CD4-positive, alpha-beta T cell treated with Interferon alpha-2 for 1 hour (primary cell): ENCODE results near the gene CHST11.

Experiments used
- DNase-seq, 2 donors: peaks; one replicate each; pipeline ENCODE4 v3.0.0-alpha.2; 2020 to 2022

CHST11 gene

DNA sequence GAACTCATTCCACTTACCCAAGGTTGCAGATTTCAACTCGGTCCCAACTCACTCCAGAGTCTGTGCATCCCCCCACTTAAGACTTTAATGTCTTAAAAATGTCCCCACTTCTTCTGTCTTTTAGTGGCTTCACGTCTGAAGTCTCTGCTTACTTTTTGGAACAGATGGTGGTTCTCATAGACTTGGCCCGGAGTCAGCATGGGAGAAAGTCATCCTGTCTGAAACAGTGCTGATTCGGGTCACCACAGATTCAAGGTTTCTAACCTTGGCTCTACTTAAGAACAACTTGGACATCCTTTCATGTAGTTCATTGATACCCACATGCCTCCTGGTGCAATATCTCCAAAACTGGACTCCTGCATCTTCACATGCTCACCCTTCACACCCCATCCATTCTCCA, 26.0 kb downstream of the CHST11 start:
- no peak for DNase-seq

DNA sequence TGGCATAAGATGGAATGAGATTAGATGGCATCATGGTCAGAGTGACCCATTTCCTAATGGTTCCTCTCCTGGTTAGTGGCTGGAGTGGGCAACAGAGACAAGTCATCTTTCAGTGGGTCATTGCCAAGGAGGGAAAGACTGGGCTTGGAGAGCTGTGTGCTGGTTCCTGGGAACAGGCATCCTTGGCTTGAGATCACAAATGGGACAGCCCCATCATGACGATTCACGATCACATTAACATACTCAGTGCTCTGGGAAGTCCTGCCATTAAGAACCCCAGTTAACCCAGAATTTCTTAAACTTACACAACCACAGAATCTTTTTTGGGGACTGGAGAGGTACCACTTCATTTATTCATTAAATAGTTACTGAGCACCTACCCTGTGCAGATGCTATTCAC, 27.3 kb downstream of the CHST11 start:
- DNase-seq: no peak

DNA sequence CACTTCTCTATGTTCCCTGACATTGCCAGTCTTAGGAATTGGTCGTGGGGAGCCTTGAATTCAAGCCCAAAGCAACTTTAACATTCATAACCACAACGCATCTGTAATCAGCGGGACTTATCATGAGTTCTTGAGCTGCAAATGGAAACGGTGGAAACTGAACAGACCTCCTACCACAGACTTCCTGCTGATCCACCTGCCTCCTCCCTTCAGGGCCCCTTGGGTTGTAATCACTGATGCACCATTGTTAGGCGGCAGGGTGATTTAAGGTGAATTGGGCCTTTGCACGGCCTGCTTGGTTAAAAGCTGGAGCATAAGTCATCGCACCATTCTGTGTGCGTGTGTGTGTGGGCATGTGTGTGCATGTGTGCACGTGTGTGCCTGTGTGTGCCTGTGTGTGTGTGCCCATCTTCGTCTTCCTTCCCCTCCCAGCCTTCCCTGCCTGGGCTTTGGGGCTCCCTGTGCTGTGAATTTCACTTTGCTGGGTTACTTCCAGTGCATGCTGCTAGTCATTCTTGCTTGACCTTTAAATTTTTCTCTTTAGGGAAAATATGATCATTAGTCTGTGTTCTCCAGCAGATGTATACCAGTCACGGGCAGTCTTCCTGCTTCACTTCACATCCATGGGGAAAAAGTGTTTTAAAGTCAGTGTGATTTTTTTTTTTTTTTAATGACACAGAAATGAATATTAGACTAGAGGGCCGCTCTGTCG, 29.1 kb downstream of the CHST11 start:
- peak in 1 of 2 donors; percentile 64 for DNase-seq

DNA sequence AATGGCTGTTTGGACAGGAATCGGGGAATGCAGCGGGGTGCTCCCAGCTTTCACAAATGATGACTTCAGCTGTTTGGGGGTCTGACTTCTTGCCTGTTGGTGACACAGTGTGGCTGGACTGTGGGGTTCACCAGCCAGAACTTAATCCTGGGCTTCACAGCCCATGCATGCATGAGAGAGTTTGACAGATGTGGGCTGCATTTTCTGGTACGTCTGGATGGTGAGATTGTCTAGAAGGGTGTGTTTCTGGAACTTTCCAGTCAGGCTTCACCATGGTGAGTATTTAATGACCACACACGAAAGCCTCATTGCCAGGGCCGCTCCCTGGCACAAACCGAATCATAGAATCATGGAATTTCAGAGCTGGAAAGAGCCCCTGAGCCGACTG, 29.6 kb downstream of the CHST11 start:
- DNase-seq: no peak

DNA sequence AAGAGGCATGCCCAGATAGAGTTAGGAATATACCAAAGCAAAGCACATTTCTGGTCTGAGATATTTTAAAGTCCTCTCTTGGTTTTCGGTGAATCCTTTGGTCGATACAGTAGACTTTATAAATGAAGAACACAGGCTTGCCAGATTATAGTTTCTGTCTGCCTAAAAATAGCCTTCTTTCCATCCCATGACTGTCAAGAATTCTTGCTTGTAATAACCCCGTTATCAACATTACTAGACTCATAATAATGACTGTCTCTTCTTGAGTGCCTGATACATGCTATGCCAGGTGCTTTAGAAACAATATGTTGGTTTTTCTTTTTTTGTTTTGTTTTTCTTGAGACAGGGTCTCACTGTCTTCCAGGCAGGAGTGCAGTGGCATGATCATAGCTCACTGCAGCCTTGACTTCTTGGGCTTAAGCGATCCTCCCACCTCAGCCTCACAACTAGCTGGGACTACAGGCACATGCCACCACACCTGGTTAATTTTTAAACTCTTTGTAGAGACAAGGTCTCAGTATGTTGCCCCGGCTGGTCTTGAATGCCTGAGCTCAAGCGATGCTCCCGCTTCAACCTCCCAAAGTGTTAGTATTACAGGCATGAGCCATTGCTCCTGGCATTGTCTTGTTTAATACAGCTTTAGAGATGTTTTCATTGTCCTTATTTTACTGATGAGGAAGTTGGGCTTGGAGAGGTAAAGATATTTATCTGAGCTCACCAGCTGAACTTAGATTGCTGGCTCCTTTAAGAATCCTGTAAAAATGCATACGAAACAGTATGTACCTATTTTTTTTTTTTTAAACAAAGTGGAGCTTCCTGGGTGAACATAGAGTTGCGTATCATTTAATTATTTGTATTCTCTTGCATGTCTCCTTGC, 30.4 kb downstream of the CHST11 start:
- no peak for DNase-seq

DNA sequence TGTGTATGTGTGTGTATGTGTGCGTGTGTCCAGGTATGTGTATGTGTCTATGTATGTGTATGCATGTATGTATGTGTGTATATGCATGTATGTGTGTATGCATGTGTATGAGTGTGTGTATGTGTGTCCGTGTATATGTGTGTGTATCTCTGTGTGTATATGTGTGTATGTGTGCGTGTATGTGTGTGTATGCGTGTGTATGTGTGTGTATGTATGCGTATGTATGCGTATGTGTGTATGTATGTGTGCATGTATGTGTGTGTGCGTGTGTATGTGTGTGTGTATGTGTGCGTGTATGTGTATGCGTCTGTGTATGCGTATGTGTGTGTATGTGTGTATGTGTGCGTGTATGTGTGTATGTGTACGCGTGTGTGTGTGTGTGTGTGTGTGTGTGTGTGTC, 31.6 kb downstream of the CHST11 start:
- DNase-seq: no peak

DNA sequence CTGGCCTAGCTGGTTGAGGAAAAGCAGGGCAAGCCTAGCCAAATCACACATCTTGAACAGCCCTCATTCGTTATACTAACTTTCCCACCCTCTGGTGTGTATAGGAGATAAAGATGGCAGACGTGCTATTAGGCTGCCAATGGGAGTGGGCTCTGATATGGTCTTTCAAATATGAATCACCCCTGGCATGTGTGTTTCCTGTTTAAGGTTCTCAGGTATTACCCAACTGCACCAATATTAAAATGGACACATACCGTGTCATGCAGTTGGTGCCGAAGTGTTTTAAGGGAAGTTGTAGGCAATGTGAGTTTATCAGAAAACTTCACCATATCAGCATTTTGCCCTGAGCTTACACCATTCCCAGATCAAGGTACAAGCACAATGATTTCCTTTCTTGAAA, 33.4 kb downstream of the CHST11 start:
- DNase-seq: no peak

DNA sequence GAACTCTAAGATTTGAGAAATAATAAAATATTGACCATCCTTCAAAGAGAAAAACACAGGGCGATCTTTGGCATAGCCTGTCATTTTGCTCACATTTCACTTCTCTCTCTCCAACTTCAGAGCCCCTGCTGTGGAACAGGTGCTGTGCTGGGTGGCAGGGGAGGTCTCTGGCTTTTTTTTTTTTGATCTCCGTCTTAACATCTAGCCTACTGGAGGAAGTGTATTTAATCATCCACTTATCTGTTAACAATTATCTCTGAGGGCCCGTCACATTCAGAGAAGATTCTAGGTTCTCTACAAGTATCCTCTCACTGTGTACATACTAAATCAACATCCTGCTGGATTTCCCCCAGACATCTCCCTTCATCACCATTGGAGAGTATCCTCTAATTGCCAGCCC, 34.1 kb downstream of the CHST11 start:
- no peak for DNase-seq

DNA sequence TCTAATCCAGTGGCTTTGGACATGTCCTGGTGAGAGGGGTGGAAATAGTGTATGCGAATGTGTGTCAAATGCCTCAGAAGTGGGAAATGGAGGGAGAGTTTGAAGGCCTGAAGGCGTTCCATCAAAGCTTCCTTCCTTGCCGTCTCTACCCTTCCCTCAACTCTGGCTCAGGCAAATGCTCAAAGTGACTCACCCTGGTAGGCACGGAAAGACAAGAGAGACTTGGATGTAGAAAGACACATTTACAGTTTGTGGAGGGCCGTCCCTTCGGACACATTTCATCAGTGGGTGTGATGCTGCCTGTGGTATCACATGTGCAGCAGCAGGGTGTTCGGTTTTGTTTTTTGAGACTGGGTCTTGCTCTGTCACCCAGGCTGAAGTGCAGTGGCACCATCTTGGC, 36.7 kb downstream of the CHST11 start:
- no peak for DNase-seq

DNA sequence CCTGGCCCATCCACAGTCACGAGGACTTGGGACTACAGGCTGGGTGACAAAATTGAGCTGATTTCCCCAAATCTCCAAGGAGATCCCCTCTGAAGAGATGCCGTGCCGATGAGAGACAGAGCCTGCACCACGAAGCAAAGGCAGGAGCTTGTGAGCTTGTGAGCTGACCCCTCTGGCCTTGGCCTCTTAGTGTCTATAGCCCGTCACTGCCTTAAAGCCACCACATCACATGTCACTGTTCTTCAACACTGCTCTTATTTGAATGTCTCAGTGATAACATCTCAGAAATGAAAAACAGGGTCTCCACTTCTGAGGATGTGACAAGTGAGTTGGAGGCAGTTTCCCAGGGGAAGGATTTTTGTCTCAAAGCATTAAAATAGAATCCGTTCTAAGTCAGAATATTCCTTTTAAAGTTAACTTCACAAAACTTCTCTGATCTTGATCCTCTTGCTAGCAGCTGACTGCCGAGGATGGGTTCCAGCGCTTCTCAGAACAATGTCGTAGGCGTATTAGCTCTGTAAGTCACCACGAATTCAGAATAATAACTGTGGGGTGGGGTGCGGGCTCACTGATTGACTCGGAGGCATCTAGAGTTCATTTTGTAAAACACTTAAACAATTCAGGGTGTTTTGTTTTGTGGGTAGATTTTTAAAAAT, 37.5 kb downstream of the CHST11 start:
- peak; percentile 46 to 60 for DNase-seq

DNA sequence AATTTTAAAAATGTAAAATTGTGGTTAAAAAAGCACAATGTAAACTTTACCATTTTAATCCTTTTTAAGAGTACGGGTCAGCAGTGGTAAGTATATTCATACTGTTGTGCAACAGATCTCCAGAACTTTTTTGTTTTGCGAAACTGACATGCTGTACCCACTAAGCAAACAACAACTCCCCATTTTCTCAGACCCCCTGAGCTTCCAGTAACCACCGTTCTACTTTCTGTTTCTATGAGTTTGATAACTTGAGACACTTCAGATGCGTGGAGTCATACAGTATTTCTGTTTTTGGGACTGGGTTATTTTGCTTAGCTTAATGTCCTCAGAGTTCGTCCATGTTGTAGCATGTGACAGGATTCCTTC, 38.0 kb downstream of the CHST11 start:
- DNase-seq: peak in 1 of 2 donors; percentile 57

DNA sequence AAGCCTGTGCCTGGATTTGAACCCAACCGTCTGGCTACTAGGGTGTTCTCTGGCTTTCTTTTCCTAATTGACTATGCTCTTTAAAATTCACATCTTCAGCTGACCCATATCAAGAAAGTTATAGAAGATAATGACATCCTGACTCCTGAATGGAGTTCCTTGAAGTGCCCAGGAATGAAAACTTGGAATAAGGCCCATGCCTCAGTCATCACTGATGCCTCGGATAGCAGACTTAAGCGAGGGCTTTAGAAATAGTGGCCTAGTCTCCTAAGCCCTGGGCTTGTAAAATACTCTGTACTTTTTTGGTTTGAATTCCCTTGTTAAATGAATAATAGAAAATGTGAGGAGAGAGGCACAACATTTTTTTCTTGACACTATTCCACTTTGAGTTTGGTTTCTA, 39.0 kb downstream of the CHST11 start:
- no peak for DNase-seq

DNA sequence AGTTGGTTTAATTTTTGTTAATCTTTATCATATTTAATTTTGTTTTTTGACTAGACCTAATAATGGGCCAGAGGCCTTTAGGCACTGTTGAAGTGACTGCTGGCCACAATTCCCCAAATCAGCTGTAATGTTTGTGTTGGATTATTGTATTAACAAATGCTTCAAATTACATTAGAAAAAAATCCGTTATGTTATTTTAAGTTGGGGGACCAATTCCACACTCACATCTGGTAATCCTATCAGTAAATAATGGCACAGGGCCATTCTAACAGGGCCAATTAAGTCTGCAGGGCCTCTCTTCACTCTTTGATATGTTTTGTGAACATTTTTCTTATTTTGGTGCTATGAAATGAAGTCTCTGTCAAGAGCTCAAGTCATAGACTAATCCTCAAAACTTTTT, 39.6 kb downstream of the CHST11 start:
- DNase-seq: no peak

DNA sequence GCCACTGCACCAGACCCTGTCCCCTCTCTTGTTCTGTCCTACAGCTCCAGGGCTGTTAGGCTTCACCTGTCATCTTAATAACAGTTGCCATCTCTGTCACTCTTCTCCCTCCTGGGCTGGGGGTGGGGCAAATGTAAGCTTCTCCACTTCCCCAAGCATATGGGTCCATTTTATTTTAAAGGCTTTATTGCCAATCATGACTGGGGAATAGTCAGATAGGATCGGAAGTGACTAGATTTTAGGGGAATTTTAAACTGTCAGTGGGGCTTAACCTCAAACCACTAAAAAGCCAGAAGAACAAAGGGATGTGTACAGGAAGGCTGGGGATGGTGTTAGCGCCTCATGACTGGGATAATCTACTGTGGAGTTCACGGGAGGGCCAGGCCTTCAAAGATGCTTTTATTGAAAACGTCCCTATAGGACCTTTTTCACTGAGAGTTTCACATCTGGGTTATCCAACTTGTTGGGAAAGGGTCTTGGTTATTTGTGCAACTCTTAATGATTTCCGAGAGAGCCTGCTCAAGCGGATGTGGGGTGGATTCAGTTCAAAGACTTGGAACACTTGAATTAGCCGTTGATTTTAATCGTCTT, 41.6 kb downstream of the CHST11 start:
- peak; percentile 17 to 74 for DNase-seq

DNA sequence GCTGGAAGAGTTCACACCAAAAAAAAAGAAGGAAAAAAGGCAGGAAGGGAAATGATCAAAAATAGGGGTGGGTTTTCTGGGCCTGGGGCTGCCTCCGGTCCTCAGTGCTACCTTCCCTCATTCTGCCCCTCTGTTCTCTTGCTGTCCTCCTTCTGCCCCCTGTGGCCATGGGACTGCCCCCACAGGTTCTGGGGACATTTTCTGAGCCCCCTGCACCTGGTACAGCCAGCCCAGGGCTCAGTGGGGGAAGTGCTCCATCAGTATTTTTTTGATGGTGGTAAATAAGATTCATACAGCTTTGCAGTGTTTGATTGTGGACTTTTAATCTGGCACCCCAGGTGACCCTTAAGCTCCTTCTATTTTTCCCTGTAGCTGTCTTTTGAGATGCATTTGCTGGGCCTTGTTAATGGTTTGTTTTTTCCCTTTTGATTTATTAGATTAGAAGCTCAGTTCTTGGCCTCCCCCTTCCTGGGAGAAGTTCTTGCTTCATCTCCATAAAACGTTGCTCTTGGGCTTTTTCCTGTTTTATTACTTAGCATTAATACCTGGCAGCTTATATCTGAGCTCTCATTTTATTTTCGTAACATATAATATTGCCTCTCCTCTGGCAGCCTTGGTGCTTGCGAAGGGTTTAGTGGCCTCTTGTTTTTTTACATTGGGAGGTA, 43.1 kb downstream of the CHST11 start:
- no peak for DNase-seq

DNA sequence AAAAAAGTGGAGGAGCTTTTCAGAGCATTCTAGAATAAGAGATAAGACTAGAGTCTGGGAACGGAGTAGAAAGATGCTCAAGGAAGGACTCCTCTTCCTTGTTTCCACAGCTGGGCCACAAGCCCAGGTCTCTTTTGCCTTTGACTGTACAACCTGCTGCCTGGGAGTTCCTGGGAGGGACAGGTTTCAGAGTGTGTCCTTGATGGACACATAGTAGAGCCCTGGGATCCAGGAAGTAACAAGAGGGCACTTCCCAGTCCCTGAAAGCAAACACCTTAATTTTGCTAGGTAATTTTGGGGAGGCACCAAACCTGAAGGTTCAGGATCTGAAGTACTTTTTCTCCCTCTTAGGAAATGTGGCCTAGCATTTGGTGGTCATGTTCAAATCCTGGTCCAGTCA, 44.4 kb downstream of the CHST11 start:
- DNase-seq: no peak

DNA sequence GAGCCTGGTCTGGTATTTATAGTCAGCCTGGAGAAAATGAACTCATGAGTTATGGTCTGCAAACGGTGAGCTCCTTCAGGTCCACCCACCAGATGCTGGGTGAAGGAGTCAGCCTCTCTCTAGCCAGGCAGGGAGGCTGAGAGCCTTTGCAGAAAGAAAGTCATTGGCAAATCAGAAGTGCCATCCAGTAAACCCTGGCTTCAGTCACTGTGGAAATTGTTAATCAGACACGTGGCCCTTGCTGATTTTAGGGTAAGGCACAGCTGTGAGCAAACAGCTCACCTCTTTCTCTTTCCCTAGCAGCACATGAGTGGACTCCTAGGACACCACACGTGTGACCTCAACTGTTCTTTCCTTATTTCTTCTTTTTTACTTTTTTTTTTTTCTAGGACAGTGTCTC, 44.9 kb downstream of the CHST11 start:
- no peak for DNase-seq

DNA sequence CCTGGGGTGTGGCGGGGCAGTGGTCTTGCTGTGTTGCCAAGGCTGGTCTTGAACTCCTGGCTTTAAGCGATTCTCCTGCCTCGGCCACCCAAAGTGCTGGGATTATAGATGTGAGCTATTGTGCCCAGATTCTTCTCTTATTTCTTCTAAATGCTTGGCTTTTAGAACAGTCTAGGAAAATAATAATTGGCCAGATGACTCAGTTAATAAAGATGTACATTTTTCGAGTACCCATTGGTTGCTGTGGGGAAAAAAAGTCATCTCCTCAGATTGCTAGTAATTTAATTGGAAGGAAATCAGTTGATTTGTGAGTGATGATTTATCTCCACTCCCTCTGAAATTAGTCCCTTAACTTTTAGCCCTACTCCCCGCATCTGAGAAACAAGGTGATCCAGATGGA, 45.5 kb downstream of the CHST11 start:
- DNase-seq: no peak

DNA sequence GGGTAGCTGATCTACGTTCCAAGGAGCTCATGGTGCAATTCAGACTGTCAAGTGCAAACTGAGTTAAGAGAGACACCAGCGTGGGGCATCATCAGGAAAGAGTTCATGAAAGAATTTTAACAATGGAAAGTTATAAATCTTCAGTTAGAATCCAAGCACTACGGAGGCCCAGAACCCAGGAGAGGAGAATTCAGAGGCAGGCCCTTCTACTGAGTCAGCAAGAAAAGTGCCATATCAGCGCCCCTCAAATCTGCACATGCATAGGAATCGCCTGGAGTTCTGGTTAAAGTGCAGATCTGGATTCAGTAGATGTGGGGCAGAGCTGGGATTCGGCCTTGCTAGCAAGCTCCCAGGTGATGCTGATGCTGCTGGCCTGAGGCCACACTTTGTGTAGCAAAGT, 45.9 kb downstream of the CHST11 start:
- DNase-seq: no peak

DNA sequence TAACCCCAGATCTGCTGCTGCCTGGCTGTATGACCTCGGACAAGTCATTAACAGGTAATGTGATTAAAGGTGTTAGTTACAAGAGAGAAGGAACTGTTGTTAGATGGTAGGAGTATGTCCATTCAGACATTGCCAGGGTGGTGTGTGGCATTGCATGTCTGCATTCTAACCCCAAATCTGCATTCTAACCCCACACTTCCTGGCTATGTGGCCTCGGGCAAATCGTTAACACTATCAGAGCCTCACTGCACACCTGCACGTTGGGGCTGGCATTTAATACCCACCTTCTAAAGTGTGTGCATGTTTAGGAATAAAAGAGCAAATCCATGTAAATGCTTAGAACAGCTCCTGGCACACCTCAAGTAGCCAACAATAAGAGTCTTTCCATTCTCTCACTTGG, 46.4 kb downstream of the CHST11 start:
- no peak for DNase-seq

DNA sequence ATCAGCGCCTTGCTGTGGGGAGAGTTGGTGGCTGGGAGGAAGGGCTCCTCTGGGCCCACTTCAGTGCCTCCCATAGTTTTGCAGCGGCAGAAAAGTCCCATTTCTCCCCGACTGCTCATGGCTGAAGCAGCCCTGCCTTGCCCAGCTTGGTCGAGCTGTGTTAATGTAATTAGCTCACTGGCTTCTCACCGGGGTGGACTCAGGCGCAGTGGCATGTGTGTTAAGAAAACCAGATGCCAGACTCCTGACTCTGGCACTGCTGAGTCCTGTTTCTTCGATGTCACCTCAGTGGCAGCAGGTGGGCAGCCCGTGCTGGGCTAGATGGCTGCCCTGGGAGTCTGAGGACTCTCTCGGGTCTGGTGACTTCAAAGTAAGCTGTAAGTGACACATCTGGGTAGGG, 47.4 kb downstream of the CHST11 start:
- DNase-seq: no peak

DNA sequence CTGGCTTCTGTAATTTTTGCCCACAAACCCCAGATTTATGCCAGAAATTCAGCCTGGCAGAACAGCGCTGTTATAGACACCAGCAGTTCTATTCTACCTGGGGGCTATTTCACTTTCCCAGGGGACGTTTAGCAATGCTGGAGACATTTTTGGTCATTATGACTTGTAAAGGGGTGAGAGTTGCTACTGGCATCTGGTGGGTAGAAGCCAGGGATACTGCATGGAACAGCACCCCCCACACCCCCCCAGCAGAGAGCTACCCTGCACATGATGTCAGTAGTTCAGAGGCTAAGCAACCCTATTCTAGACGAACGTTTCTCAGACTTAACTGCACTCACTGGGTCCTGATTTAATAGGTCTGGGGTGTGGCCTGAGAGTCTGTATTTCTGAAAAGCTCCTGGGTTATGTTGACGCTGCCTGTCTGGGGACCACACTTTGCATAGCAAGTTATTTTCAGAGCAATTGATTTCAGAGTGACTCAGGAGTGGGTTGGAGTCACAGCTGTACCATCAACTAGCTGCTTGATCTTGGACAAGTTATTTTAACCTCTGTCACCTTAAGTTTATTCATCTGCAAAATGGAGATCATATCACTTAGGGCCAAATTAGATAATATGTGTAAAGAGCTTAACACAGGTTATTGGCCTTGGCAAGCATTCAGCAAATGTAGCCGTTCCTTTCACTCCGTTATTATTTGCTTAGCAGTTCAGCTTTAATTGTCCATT, 48.5 kb downstream of the CHST11 start:
- DNase-seq: no peak
